ENCODE results near the gene TESK2. TPM values are rescaled to one million over a fixed set of nuclear protein-coding genes. Genes with fewer than 3 reads are reported as not detected.

TESK2 gene
- total RNA-seq, 6 donors from 2014 or later: 2.3 to 7.4 (median 5.7) TPM

DNA sequence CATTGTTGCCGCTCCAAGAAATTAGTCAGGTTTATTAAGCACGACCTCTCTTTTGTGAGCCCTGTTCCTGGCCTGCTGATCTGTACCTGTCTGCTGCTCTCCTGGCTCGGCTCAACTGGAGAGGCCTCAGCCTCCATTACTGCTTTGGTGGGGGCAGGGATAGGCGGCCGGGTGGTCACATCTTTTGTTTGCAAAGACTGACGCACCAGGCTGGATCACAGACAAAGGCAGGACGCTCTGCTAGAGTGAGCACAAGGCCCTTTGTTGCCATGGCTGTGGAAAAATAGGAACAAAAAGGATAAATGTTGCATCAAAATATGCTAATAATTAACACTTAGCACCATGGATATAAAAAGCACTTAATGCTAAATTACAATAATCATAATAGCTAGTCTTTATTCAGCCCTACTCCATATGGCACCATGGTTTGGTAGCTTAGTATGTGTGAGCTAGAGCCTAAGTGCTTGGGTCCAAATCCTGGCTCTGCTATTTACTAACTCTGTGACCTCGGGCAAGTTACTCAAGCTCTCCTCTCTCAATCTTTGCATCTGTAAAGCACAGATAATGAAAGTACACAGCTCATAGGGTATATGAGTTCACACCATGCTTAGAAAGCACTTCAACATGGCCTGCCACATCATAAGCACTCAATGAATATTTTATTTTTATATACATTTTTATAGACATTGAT lies 193.2 kb downstream of the TESK2 start:
- H3K4me3 ChIP-seq: no peak overlapping the region
- WGBS, 2 donors: 75 to 81% methylated on average over 8 of the region's 8 CpGs
- no peak overlapping the region for H3K27ac ChIP-seq
- no peaks in the 10 kb centered on the region for H3K27me3 ChIP-seq
- H3K4me1 ChIP-seq: peaks cover 0 to 3% (median 2%) of the 10 kb centered on the region in 4 donors
- H3K36me3 ChIP-seq: no peaks in the 10 kb centered on the region
- no peak for DNase-seq
- no peak for ATAC-seq (ENCODE audit: low FRiP score in 2 of 2)
- H3K9me3 ChIP-seq: no peaks in the 10 kb centered on the region
- TF ChIP-seq POLR2AphosphoS5 (IDR thresholded peaks at IDR 0.05): no peak
- no peak for TF ChIP-seq EP300 (IDR thresholded peaks at IDR 0.05)
- no peak for TF ChIP-seq POLR2A (IDR thresholded peaks at IDR 0.05)
- no peak for TF ChIP-seq CTCF (IDR thresholded peaks at IDR 0.05)

Other genes starting within 250 kb of the TESK2 start
- gene HPDL, start 164.3 kb downstream of the TESK2 start, total RNA-seq: 1 to 10 TPM in 1 of 6 donors, under 1 TPM in 2, not detected in 3; 0.30 to 1.3 (median 0.37) TPM
- 10 to 100 TPM in 2 of 6 donors, 1 to 10 TPM in 4; 5.4 to 16.6 (median 9.1) TPM for gene TOE1, start 151.0 kb downstream of the TESK2 start, total RNA-seq
- 100 to 1,000 TPM in 1 of 6 donors, 10 to 100 TPM in 5; 10.3 to 105 (median 24.5) TPM for gene MUTYH, start 150.7 kb downstream of the TESK2 start, total RNA-seq
- 1 to 10 TPM in 4 of 6 donors, under 1 TPM in 1, not detected in 1; 0.76 to 2.0 (median 1.4) TPM for gene CCDC163, start 8.9 kb upstream of the TESK2 start, total RNA-seq
- 1 to 10 TPM; 1.6 to 6.4 (median 3.5) TPM for gene MMACHC, start 9.1 kb upstream of the TESK2 start, total RNA-seq
- gene PRDX1, start 30.7 kb upstream of the TESK2 start, total RNA-seq: 100 to 1,000 TPM; 108 to 468 (median 390) TPM
- gene AKR1A1, start 59.7 kb upstream of the TESK2 start, total RNA-seq: 100 to 1,000 TPM in 4 of 6 donors, 10 to 100 TPM in 2; 92.1 to 210 (median 107) TPM
- 10 to 100 TPM; 43.5 to 94.3 (median 59.5) TPM for gene NASP, start 92.9 kb upstream of the TESK2 start, total RNA-seq
- 10 to 100 TPM in 5 of 6 donors, 1 to 10 TPM in 1; 4.9 to 50.3 (median 19.3) TPM for gene CCDC17, start 132.9 kb upstream of the TESK2 start, total RNA-seq
- 100 to 1,000 TPM; 112 to 184 (median 132) TPM for gene GPBP1L1, start 195.4 kb upstream of the TESK2 start, total RNA-seq
- 10 to 100 TPM in 4 of 6 donors, 1 to 10 TPM in 2; 2.7 to 28.3 (median 14.9) TPM for gene TMEM69, start 197.0 kb upstream of the TESK2 start, total RNA-seq